ENCODE measurements around the gene ADCY10. TPM values are rescaled to one million over a fixed set of nuclear protein-coding genes. Genes with fewer than 3 reads are reported as not detected.

Gene ADCY10
- polyA plus RNA-seq, 1 experiment, result 0.01 TPM

DNA sequence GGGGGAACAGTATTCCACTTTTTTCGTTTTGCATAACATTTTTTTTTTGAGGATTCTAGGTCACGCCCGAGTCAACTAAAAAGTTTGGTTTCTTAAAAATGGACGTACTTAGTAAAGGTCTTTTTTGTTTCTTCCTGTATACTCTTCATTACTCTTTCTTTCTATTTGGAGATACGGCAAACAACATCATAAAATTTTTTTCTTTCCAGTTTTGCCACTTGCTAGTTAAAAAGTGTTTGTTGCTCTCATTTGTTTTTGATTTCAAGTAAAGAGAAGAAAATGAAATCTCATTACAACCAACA is 23.7 kb upstream of the ADCY10 start:
- Histone ChIP-seq H3K4me3 (ENCODE audit: low read depth, low read length) (peak overlapping the region; percentile 93), H3K27me3 (ENCODE audit: control insufficient read depth, insufficient read depth, low read length) (no peaks in the 10 kb centered on the region), H3K9me3 (ENCODE audit: control insufficient read depth, insufficient read depth, low read length) (no peaks in the 10 kb centered on the region; the same call in 1 of the 2 replicates), H3K27ac (ENCODE audit: low read depth, low read length) (no peak overlapping the region)
- no peak for DNase-seq (ENCODE audit: low read depth, low spot score)
- TF ChIP-seq, protein P1, sequence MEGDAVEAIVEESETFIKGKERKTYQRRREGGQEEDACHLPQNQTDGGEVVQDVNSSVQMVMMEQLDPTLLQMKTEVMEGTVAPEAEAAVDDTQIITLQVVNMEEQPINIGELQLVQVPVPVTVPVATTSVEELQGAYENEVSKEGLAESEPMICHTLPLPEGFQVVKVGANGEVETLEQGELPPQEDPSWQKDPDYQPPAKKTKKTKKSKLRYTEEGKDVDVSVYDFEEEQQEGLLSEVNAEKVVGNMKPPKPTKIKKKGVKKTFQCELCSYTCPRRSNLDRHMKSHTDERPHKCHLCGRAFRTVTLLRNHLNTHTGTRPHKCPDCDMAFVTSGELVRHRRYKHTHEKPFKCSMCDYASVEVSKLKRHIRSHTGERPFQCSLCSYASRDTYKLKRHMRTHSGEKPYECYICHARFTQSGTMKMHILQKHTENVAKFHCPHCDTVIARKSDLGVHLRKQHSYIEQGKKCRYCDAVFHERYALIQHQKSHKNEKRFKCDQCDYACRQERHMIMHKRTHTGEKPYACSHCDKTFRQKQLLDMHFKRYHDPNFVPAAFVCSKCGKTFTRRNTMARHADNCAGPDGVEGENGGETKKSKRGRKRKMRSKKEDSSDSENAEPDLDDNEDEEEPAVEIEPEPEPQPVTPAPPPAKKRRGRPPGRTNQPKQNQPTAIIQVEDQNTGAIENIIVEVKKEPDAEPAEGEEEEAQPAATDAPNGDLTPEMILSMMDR (IDR thresholded peaks at IDR 0.05; ENCODE audit: low read depth, low read length), result no peak
- CTCF ChIA-PET, result interaction anchor here (0.5 to 2.6 kb wide), 6 partner anchors 19 to 1175 kb away, joined by 3 to 10 read pairs (median 3); no protein-coding TSS in a partner anchor
- POLR2A ChIA-PET, result interaction anchor here (0.6 to 3.2 kb wide), 4 partner anchors 9 to 146 kb away, joined by 5 to 31 read pairs (median 8); no protein-coding TSS in a partner anchor

DNA sequence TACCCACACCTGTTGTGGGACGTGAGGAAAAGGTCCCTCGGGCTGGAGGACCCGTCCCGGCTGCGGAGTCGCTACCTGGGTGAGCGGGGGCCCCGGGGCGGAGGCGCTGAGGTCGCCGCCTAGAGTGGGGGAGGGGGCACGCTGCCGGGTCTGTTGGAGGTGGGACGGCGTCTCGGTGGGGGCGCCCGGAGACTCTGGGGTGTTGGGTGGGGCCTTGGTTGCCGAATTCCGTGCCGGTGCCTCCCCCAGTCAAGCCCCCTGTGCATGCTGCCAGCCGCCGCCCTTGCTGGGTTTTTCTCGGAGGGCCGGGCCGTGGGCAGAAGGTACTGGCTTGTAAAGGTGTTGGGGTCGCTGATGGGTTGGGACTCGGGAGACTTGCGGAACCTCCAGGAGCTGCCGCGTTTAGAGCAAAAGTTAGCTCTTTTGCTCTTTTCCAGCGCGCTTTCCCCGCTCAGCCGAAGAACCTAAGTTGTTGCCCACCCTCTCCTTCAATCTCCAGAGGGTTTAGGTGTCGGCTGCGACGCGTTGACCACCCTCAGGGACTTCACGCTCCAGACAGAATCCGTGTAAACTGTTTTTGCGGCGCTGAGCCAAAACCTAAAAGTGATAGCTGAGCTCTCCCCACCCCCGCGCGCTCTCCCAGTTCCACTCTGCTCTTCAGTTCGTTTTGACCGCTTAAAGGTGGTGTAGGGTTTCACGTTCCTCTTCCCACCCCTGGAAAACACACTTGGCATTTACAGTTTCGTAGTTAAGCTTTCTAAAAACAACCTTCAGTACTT is 23.2 kb upstream of the ADCY10 start, which contains the start of gene MPC2:
Gene MPC2, minus strand, starts transcription at position 143 of the 779 bp plus-strand sequence. CDS start 1,231 bp downstream, outside the sequence.
- Histone ChIP-seq H3K27ac (ENCODE audit: low read depth, low read length) (peak within 1 kb of the TSS; percentile 98), H3K27me3 (ENCODE audit: control insufficient read depth, insufficient read depth, low read length) (no peaks in the 10 kb centered on the region), H3K4me3 (ENCODE audit: low read depth, low read length) (peak within 1 kb of the TSS; percentile 93), H3K9me3 (ENCODE audit: control insufficient read depth, insufficient read depth, low read length) (no peaks in the 10 kb centered on the region; the same call in 1 of the 2 replicates)
- CTCF ChIA-PET, result interaction anchor here (0.5 to 2.6 kb wide), 7 partner anchors 19 to 1175 kb away, joined by 3 to 10 read pairs (median 3); no protein-coding TSS in a partner anchor
- TF ChIP-seq, protein P1 (IDR thresholded peaks at IDR 0.05; ENCODE audit: low read depth, low read length), result no peak
- peak; percentile 34 for DNase-seq (ENCODE audit: low read depth, low spot score)
- POLR2A ChIA-PET, result interaction anchor here (0.6 to 3.2 kb wide), 8 partner anchors 9 to 145 kb away, joined by 3 to 31 read pairs (median 5); partner anchors contain the start of gene ADCY10

DNA sequence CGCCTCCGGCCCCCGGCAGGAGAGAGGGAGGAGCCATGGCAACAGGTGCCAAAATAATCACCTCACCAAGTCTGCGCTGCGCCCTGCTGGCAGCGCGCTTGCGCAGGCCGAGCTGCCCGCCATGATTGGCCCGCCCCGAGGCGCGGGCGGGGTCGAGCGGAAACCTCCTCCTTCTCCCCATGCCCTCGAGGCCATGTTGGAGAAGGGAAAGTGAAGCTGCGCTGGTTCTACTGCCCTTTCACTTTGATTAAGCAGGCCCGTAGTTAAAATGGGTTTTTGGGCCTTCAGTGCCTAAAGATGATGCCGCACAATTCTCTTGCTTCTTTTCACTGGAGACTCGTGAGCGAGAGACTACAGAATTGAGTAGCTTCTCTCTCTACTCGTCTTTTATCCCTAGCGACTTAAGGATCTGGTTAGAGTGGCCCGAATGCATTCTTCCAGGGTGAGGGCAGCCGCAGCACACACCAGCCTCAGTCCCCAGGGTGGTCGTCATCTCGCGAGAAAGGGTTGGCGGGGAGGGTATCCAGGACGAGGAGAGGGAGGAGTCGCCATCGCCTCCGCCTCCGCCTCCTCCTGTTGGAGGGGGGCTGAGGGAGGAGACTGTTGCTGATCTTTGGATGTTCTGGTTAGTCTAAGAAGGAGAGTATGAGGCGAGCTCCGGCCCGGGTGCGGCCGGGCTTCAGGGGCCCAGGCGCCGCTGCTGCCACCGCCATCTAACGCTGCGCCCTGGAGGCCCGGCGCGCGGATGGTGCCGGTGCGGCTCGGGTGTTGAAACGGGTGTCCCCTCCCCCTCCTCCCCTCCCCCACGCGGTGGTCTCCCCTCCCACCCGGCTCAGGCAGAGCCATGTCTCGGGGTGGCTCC is 22.4 kb upstream of the ADCY10 start, which contains the start of gene DCAF6:
Gene DCAF6, plus strand, starts transcription at position 616 of the 862 bp plus-strand sequence. Its CDS starts 229 bp downstream, at position 845.
- peak; percentile 96 for DNase-seq (ENCODE audit: low read depth, low spot score)
- ChIA-PET CTCF (interaction anchor here (0.6 to 2.6 kb wide), 5 partner anchors 142 to 716 kb away, joined by 3 to 10 read pairs (median 4); partner anchors contain the start of gene POU2F1), POLR2A (interaction anchor here (0.6 to 3.2 kb wide), 18 partner anchors 9 to 223 kb away, joined by 3 to 31 read pairs (median 3); partner anchors contain the start of genes ADCY10 and MPZL1)
- H3K27me3 ChIP-seq (ENCODE audit: control insufficient read depth, insufficient read depth, low read length), result no peaks in the 10 kb centered on the region
- H3K27ac ChIP-seq (ENCODE audit: low read depth, low read length), result peak within 1 kb of the TSS; percentile 98
- TF ChIP-seq, protein P1 (IDR thresholded peaks at IDR 0.05; ENCODE audit: low read depth, low read length), result no peak
- H3K9me3 ChIP-seq (ENCODE audit: control insufficient read depth, insufficient read depth, low read length), result no peaks in the 10 kb centered on the region; the same call in 1 of the 2 replicates
- H3K4me3 ChIP-seq (ENCODE audit: low read depth, low read length), result peak within 1 kb of the TSS; percentile 93

DNA sequence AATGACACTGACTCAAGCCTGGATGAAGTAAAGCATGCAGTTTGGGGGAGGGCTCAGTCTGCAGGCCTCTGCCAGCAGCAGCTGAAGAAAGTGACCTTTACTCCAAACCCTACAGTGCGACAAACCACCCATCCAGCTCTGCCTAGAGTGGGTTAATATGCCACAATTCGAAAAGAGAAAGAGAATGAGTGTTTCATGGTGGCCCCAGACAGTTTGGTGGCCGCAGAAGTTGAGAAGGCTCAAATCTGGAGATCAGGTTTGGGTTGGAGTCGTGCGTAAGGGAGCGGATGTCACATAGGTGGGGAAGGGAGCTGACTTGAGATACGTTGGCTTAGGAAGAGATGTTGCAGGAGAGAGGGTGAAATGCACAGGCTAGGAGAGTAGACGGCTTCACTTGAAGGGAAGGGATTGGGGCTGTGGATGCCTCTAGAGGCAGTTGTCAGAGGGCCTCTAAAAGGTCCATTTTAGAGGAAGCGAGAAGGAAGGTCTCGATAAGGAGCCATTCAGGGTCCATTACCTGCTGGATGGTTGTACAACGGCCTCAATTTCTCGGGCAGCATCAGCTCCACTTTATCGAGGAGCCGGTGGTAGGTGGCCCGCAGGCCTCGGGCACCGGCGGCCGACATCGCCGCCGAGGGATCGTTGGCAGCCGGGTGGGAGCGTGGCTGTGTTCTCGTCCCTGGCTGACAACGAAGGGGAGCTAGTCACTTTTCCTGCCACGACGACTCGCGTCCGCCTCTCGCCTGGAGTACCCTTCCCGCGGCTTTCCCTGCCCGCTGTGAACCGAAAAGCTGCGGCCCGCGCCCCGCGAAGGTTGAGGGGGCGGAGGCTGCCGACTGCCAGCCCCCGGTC is 21.5 kb upstream of the ADCY10 start:
- peak overlapping the region; percentile 75 for H3K4me3 ChIP-seq (ENCODE audit: low read depth, low read length)
- H3K27me3 ChIP-seq (ENCODE audit: control insufficient read depth, insufficient read depth, low read length), result no peaks in the 10 kb centered on the region
- CTCF ChIA-PET, result interaction anchor here (0.7 to 2.6 kb wide), 5 partner anchors 131 to 221 kb away, joined by 3 to 10 read pairs (median 4); no protein-coding TSS in a partner anchor
- H3K9me3 ChIP-seq (ENCODE audit: control insufficient read depth, insufficient read depth, low read length), result no peaks in the 10 kb centered on the region; the same call in 1 of the 2 replicates
- POLR2A ChIA-PET, result interaction anchor here (0.6 to 3.2 kb wide), 16 partner anchors 8 to 223 kb away, joined by 3 to 31 read pairs (median 3); partner anchors contain the start of genes ADCY10 and MPZL1
- TF ChIP-seq, protein P1 (IDR thresholded peaks at IDR 0.05; ENCODE audit: low read depth, low read length), result no peak
- H3K27ac ChIP-seq (ENCODE audit: low read depth, low read length), result peak overlapping the region; percentile 98
- no peak for DNase-seq (ENCODE audit: low read depth, low spot score)

All from AG04450 (cell line).